Endodermal cell (in vitro differentiated cells): ENCODE measurements around the gene RRP1B. TPM values are rescaled to one million over a fixed set of nuclear protein-coding genes. Genes with fewer than 3 reads are reported as not detected.

Experiments used
- DNase-seq: peaks from one replicate; pipeline ENCODE4 v3.0.0-alpha.2; 2017
- H3K27ac ChIP-seq: 2 replicates; pipeline ENCODE4 v1.5.1; 2013; ENCODE audit warnings: mild to moderate bottlenecking, low read depth, low read length, moderate library complexity
- H3K27me3 ChIP-seq: 2 replicates; pipeline ENCODE4 v1.6.1; 2013; ENCODE audit warnings: mild to moderate bottlenecking, low read length, moderate library complexity; ENCODE audit not compliant: insufficient read depth, control insufficient read depth, poor library complexity, severe bottlenecking
- H3K36me3 ChIP-seq: 2 replicates; pipeline ENCODE4 v1.7.0; 2013; ENCODE audit warnings: mild to moderate bottlenecking, low read length, moderate library complexity; ENCODE audit not compliant: control insufficient read depth, insufficient read depth
- H3K4me1 ChIP-seq: one replicate; pipeline ENCODE4 v1.7.0; 2013; ENCODE audit warnings: low read length; ENCODE audit not compliant: control insufficient read depth, insufficient read depth
- H3K4me3 ChIP-seq: 2 replicates; pipeline ENCODE4 v1.5.1; 2013; ENCODE audit warnings: mild to moderate bottlenecking, low read length, moderate library complexity
- H3K9ac ChIP-seq: 2 replicates; pipeline ENCODE4 v1.6.1; 2013; ENCODE audit warnings: mild to moderate bottlenecking, low read length, moderate library complexity; ENCODE audit not compliant: poor library complexity, severe bottlenecking; ENCODE audit errors: extremely low read depth
- H3K9me3 ChIP-seq: 2 replicates; pipeline ENCODE4 v1.6.1; 2013; ENCODE audit warnings: mild to moderate bottlenecking, low read length, moderate library complexity; ENCODE audit not compliant: control insufficient read depth
- H3K27ac Mint-ChIP-seq: 2 replicates; pipeline ENCODE4 v1.8.0; 2020; ENCODE audit warnings: mixed read lengths
- H3K27me3 Mint-ChIP-seq: 2 replicates; pipeline ENCODE4 v1.8.0; 2021; ENCODE audit warnings: mild to moderate bottlenecking, mixed read lengths; ENCODE audit not compliant: insufficient read depth
- H3K36me3 Mint-ChIP-seq: 2 replicates; pipeline ENCODE4 v1.8.0; 2020; ENCODE audit warnings: low read depth, mixed read lengths
- H3K4me1 Mint-ChIP-seq: 2 replicates; pipeline ENCODE4 v1.8.0; 2020; ENCODE audit warnings: mixed read lengths
- H3K4me3 Mint-ChIP-seq: 2 replicates; pipeline ENCODE4 v1.8.0; 2020; ENCODE audit warnings: mild to moderate bottlenecking, moderate library complexity, mixed read lengths
- H3K9me3 Mint-ChIP-seq: 2 replicates; pipeline ENCODE4 v1.8.0; 2020; ENCODE audit warnings: mild to moderate bottlenecking, mixed read lengths
- WGBS, 2 experiments: methylation state at CpG; one replicate each; pipeline versions ENCODE4 v1.1.5 to v1.1.7; 2013; ENCODE audit warnings: missing lambda C conversion rate in 2 of 2, mixed read lengths in 1 of 2; ENCODE audit not compliant: insufficient coverage in 1 of 2, insufficient read length in 1 of 2; 5-methylcytosine and 5-hydroxymethylcytosine counted together
- total RNA-seq, 2 donors: library from RNA; stranded (reverse); fragmentation: NEBNext Ultra II Directional in 1 of 2; extraction: Animal tissue kit (Norgen Biotek cat#: 25700) in 1 of 2; gene quantifications; 2 replicates in 1 of 2; 3 replicates in 1 of 2; pipeline ENCODE4 v1.2.1, GENCODE V29; 2021
- TF ChIP-seq, protein P1 (sequence below): fragments of 200-600 bp; sonication (generic); conservative IDR thresholded peaks from 2 replicates; pipeline ENCODE4 v1.5.0; 2021; ENCODE audit warnings: antibody characterized with exemption, mild to moderate bottlenecking

The RRP1B gene
- total RNA-seq, 2 donors from 2014 or later: 44.1 to 46.0 TPM

DNA sequence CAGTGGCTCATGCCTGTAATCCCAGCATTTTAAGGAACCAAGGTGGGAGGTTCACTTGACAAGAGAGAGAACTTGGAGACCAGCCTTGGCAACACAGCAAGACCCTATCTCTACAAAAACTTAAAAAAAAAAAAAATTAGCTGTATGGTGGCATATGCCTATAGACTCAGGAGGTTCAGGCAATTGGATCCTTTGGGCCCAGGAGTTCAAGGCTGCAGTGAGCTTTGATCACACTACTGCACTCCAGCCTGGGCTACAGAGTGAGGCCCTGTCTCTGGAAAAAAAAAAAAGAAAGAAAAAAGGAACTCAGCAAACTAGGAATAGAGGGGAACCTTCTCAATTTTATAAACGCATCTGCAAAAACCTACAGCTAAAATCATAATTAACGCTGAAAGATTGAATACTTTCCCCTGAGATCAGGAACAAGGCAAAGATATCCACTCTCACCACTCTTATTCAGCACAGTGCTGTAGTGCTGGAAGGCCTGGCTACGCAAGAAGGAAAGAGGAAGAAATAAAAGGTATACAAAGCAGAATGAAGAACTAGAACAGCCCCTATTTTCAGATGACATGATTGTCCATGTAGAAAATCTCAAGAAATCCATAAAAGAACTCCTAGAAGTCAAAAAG is 21.7 kb upstream of the RRP1B start:
- H3K27me3 Mint-ChIP-seq: no peaks in the 10 kb centered on the region

DNA sequence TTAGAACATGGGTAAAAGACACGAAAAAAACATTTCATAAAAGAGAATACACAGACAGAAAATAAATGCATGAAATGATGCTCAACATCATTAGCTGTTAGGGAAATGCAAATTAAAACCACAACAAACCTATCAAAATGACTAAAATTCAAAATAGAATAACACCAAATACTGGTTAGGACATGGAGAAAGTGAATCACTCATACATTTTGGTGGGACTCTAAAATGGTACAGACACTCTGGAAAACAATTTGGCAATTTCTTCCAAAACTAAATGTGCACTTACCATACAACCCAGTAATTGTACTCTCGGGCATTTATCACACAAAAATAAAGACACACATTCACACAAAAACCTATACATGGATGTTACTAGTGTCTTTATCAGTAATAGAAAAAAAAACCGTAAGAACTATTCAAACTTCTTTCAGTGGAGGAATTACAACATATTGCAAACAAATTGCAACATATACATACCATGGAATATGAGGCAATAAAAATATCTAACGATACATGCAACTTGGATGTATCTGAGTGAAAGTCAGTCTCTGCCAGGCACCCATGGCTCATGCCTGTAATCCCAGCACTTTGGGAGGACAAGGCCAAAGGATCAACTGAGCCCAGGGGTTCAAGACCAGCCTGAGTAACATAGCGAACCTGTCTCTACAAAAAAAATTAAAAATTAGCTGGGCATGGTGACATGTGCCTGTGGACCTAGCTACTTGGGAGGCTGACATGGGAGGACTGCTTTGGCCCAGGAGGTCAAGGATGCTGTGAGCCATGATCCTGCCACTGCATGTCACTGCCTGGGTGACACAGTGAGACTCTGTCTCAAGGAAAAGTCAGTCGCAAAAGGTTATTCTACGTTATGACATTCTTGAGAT is 19.6 kb upstream of the RRP1B start:
- TF ChIP-seq, protein P1, sequence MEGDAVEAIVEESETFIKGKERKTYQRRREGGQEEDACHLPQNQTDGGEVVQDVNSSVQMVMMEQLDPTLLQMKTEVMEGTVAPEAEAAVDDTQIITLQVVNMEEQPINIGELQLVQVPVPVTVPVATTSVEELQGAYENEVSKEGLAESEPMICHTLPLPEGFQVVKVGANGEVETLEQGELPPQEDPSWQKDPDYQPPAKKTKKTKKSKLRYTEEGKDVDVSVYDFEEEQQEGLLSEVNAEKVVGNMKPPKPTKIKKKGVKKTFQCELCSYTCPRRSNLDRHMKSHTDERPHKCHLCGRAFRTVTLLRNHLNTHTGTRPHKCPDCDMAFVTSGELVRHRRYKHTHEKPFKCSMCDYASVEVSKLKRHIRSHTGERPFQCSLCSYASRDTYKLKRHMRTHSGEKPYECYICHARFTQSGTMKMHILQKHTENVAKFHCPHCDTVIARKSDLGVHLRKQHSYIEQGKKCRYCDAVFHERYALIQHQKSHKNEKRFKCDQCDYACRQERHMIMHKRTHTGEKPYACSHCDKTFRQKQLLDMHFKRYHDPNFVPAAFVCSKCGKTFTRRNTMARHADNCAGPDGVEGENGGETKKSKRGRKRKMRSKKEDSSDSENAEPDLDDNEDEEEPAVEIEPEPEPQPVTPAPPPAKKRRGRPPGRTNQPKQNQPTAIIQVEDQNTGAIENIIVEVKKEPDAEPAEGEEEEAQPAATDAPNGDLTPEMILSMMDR: no peak
- no peak overlapping the region for H3K9ac ChIP-seq
- WGBS, 2 experiments: 88 to 92% methylated on average over 4 to 5 of the region's 7 CpGs
- H3K27ac Mint-ChIP-seq: no peak overlapping the region
- H3K9me3 Mint-ChIP-seq: no peaks in the 10 kb centered on the region
- H3K4me1 Mint-ChIP-seq: no peaks in the 10 kb centered on the region
- H3K4me1 ChIP-seq: no peaks in the 10 kb centered on the region
- no peaks in the 10 kb centered on the region for H3K36me3 Mint-ChIP-seq
- H3K4me3 ChIP-seq: no peak overlapping the region
- H3K27ac ChIP-seq: no peak overlapping the region
- H3K27me3 ChIP-seq: no peaks in the 10 kb centered on the region
- no peak overlapping the region for H3K4me3 Mint-ChIP-seq
- DNase-seq: no peak
- no peaks in the 10 kb centered on the region for H3K36me3 ChIP-seq
- no peaks in the 10 kb centered on the region for H3K27me3 Mint-ChIP-seq
- no peaks in the 10 kb centered on the region for H3K9me3 ChIP-seq

More for the DNA sequence above, 21.7 kb upstream of the RRP1B start:
- 87% methylated on average over 2 of the region's 3 CpGs; no CpG with 5 or more reads in 1 of the 2 experiments for WGBS, 2 experiments
- H3K9ac ChIP-seq: no peak overlapping the region
- Mint-ChIP-seq H3K4me1 (no peaks in the 10 kb centered on the region), H3K4me3 (no peak overlapping the region), H3K36me3 (no peaks in the 10 kb centered on the region), H3K9me3 (no peaks in the 10 kb centered on the region), H3K27ac (peak overlapping the region; percentile 22)
- no peak overlapping the region for H3K4me3 ChIP-seq
- no peaks in the 10 kb centered on the region for H3K27me3 ChIP-seq
- H3K27ac ChIP-seq: no peak overlapping the region
- no peaks in the 10 kb centered on the region for H3K4me1 ChIP-seq
- TF ChIP-seq, protein P1: no peak
- H3K9me3 ChIP-seq: no peaks in the 10 kb centered on the region
- DNase-seq: no peak
- no peaks in the 10 kb centered on the region for H3K36me3 ChIP-seq

DNA sequence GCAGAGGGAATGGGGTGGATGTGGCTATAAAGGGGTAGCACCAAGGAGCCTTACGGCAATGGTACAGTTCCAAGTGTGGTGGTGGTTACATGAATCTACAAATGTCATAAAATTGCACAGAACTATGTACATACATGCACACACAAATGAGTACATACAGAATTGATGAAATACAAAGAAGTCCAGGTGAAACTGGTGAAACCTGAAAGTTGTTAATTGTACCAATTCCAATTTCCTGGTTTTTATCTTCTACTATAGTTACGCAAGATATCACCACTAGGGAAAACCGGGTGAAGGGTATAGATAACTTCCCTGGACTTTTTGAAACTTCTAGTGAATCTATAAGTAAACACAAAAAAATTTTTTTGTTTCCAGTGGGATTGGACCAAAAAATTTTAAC is 19.0 kb upstream of the RRP1B start:
- H3K27me3 Mint-ChIP-seq: no peaks in the 10 kb centered on the region
- Histone ChIP-seq H3K27ac (no peak overlapping the region), H3K9ac (no peak overlapping the region), H3K27me3 (no peaks in the 10 kb centered on the region), H3K4me1 (no peaks in the 10 kb centered on the region), H3K4me3 (no peak overlapping the region), H3K9me3 (no peaks in the 10 kb centered on the region), H3K36me3 (no peaks in the 10 kb centered on the region)
- H3K9me3 Mint-ChIP-seq: no peaks in the 10 kb centered on the region
- TF ChIP-seq, protein P1: peak; percentile 37
- no peak for DNase-seq
- WGBS, 2 experiments: 100% methylated on average over 2 of the region's 3 CpGs; no CpG with 5 or more reads in 1 of the 2 experiments
- H3K4me1 Mint-ChIP-seq: peaks cover under 1% of the 10 kb centered on the region
- H3K4me3 Mint-ChIP-seq: no peak overlapping the region
- H3K36me3 Mint-ChIP-seq: no peaks in the 10 kb centered on the region
- H3K27ac Mint-ChIP-seq: no peak overlapping the region
